C4-2B (cell line): ENCODE measurements around the gene CLSTN2.

Source experiments
- CTCF ChIP-seq: fragments of 450-650 bp; conservative IDR thresholded peaks from 2 replicates; pipeline ENCODE4 v1.5.1; 2017; ENCODE audit warnings: mild to moderate bottlenecking
- ZFX ChIP-seq: fragments of 450-650 bp; IDR thresholded peaks from 2 replicates; pipeline ENCODE4 v1.6.1; 2017

- TF ChIP-seq CTCF, result no peak
- TF ChIP-seq ZFX, result no peak
Measured at GRCh38 chr3:139945386-139945785, 10.4 kb downstream of the CLSTN2 start.
